Small intestine (tissue), 7 donors: Measurements from ENCODE around the gene CEP350. TPM values are rescaled to one million over a fixed set of nuclear protein-coding genes. Genes with fewer than 3 reads are reported as not detected.

Source experiments
- DNase-seq, 2 donors: peaks; one replicate each; pipeline versions ENCODE4 v3.0.0 to v3.0.0-alpha.2; 2013
- FAIRE-seq: peaks from 2 replicates; lab custom pipeline; 2012; peaks lifted over from hg19 to GRCh38; lab: Jason Lieb, UNC
- H3K27ac ChIP-seq, 3 donors: one replicate each; pipeline ENCODE4 v1.5.1; 2013; ENCODE audit warnings: low read length in 2 of 3, mild to moderate bottlenecking in 2 of 3, control low read depth in 1 of 3, inconsistent platforms in 1 of 3, low read depth in 1 of 3, moderate library complexity in 1 of 3
- H3K27me3 ChIP-seq, 3 donors: one replicate each; pipeline ENCODE4 v1.6.1; 2013; ENCODE audit warnings: low read length in 3 of 3, inconsistent platforms in 1 of 3; ENCODE audit not compliant: control insufficient read depth in 3 of 3, insufficient read depth in 3 of 3
- H3K36me3 ChIP-seq, 3 donors: one replicate each; pipeline ENCODE4 v1.6.1; 2013; ENCODE audit warnings: low read length in 3 of 3, inconsistent platforms in 1 of 3, low read depth in 1 of 3, mild to moderate bottlenecking in 1 of 3, moderate library complexity in 1 of 3; ENCODE audit not compliant: control insufficient read depth in 3 of 3, insufficient read depth in 2 of 3
- H3K4me1 ChIP-seq, 3 donors: one replicate each; pipeline ENCODE4 v1.6.1; 2013; ENCODE audit warnings: low read length in 2 of 3, inconsistent platforms in 1 of 3, low read depth in 1 of 3, mild to moderate bottlenecking in 1 of 3, moderate library complexity in 1 of 3; ENCODE audit not compliant: control insufficient read depth in 3 of 3, insufficient read depth in 2 of 3
- H3K4me3 ChIP-seq, 3 donors: one replicate each; pipeline ENCODE4 v1.5.1; 2013; ENCODE audit warnings: low read length in 3 of 3, control low read depth in 1 of 3, inconsistent platforms in 1 of 3, low read depth in 1 of 3, mild to moderate bottlenecking in 1 of 3, moderate library complexity in 1 of 3
- H3K9me3 ChIP-seq, 2 donors: one replicate each; pipeline ENCODE4 v1.6.1; 2013; ENCODE audit warnings: low read depth in 1 of 2, low read length in 1 of 2; ENCODE audit not compliant: control insufficient read depth in 2 of 2, insufficient read depth in 1 of 2
- WGBS, 3 donors: extraction: QIAGEN DNeasy Blood & Tissue Kit; methylation state at CpG; one replicate each; pipeline ENCODE4 v1.1.7; 2013; 5-methylcytosine and 5-hydroxymethylcytosine counted together
- polyA plus RNA-seq, 4 donors: library from polyadenylated mRNA; stranded (reverse) in 3 of 4; unstranded in 1 of 4; fragments of 200-250 nt in 3 of 4; fragments of 120-200 nt in 1 of 4; gene quantifications; one replicate each; pipeline versions ENCODE4 v1.2.1 to v1.2.3, GENCODE V29; 2013
- donor health status: healthy with polysubstance abuse.
- donor health status: control.
- donor health status: control.
- donor health status: Bipolar disorder and iron deficiency.
- donor health status: healthy.

The CEP350 gene
- polyA plus RNA-seq, 4 donors: 5.9 to 53.2 (median 9.2) TPM

- DNase-seq (no peak), FAIRE-seq (no peak)
- H3K4me1 ChIP-seq: no peaks in the 10 kb centered on the region
- peaks cover 10 to 26% (median 19%) of the 10 kb centered on the region in 3 donors for H3K36me3 ChIP-seq
- no peak overlapping the region for H3K27ac ChIP-seq
- H3K27me3 ChIP-seq: no peaks in the 10 kb centered on the region
- H3K4me3 ChIP-seq: no peak overlapping the region
- H3K9me3 ChIP-seq: no peaks in the 10 kb centered on the region
Measured at GRCh38 chr1:180043785-180044184, 89.2 kb downstream of the CEP350 start.

DNA sequence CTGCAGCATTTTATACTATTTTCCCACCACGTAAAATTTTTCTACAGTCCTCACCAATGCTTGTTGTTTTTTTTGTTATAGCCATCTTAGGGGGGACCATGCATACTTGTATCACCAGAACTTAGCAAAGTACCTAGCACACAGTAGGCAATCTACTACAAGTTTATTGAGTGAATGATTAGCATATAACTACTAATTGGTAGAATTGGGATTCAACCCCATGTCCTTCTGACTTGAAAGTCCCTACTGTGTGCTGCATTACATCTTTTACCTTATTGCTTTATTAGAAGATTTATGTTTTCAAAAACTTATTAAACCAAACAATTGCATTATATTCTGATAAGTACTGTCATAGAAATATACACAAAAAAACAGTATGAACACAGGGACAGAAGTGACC, 92.1 kb downstream of the CEP350 start:
- Histone ChIP-seq H3K4me1 (no peaks in the 10 kb centered on the region), H3K27me3 (no peaks in the 10 kb centered on the region), H3K36me3 (peaks cover 7 to 30% (median 18%) of the 10 kb centered on the region in 3 donors), H3K4me3 (no peak overlapping the region), H3K9me3 (no peaks in the 10 kb centered on the region), H3K27ac (no peak overlapping the region)
- no peak for DNase-seq
- 95 to 100% (median 97%) methylated on average over 1 of the region's 1 CpG for WGBS, 3 donors
- FAIRE-seq: no peak

DNA sequence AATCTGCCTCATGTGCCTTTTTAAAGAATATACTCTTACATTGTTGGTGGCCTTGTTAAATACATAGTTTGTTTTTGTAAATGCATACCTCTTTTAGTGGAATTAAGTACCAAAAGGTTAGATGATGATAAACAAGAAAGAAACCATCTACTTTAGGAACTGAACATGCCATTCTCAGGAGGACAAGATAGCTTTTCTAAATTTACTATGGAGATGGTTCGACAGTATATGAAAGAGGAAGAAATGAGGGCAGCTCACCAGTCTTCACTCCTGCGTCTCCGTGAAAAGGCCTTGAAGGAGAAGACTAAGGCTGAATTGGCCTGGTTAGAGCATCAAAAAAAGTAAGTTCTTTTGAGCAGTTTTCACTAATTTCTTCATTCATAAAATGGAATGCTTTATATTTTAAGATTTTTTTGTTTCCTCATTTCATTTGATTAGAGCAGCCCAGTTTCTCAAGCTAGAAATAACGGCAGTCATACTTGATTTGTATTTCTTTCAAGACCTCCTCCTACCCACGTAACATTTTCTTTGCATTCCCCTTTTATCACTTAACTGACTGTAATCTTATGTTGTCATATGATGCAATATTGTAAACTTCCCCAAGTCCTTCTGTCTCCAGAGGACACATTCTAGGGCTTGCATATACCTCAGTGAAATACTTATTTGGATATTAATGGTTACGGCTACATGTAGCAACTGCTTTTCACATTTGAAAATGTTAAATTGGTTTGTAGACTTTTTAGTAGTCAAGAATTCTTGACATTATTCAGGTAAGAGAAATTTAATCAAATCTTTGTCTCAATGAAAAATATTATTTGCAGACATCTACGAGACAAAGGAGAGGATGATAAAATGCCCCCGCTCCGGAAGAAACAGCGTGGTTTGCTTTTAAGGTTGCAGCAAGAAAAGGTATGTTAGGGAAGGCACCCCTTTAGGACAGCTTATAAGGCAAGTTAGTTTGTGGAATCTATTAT, 99.3 kb downstream of the CEP350 start:
- Histone ChIP-seq H3K4me3 (no peak overlapping the region), H3K27me3 (no peaks in the 10 kb centered on the region), H3K36me3 (peaks cover 7 to 23% (median 10%) of the 10 kb centered on the region in 3 donors), H3K4me1 (no peaks in the 10 kb centered on the region), H3K9me3 (no peaks in the 10 kb centered on the region), H3K27ac (no peak overlapping the region)
- DNase-seq: no peak
- FAIRE-seq: no peak
- 96 to 97% (median 96%) methylated on average over 10 of the region's 10 CpGs for WGBS, 3 donors

DNA sequence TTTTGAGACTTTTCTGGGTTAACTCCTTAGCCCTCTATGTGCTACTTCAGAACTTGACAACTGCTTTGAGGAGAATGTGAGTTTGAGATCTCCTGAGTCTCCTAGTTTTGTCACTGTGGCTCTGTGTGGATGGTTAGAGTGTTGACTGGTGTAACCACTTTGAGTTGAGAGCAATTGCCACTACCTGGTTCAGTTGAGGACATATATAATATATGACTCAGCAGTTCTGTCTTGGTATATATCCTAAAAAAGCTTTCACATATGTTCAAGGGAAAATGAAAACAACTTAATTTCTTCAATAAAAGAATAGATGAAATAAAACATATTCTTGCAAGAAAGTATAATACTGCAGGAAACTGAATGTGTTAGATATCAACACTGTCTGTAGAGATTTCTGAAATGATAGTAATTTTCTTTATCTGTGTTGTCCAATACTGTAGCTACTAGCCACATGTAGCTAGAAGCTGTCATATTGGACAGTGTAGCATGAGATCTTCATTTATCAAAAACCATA, 103.3 kb downstream of the CEP350 start:
- FAIRE-seq (no peak), DNase-seq (peak in 1 of 2 donors; percentile 3)
- Histone ChIP-seq H3K27ac (no peak overlapping the region), H3K4me3 (no peak overlapping the region), H3K27me3 (no peaks in the 10 kb centered on the region), H3K36me3 (peaks cover 7 to 24% (median 14%) of the 10 kb centered on the region in 3 donors), H3K9me3 (no peaks in the 10 kb centered on the region), H3K4me1 (no peaks in the 10 kb centered on the region)

GRCh38 chr1:180061019-180061418, 106.4 kb downstream of the CEP350 start:
- Histone ChIP-seq H3K4me3 (no peak overlapping the region), H3K36me3 (peaks cover 5 to 37% (median 18%) of the 10 kb centered on the region in 3 donors), H3K27me3 (no peaks in the 10 kb centered on the region), H3K27ac (no peak overlapping the region), H3K4me1 (no peaks in the 10 kb centered on the region), H3K9me3 (no peaks in the 10 kb centered on the region)
- 91 to 100% (median 100%) methylated on average over 1 of the region's 1 CpG for WGBS, 3 donors
- no peak for DNase-seq
- no peak for FAIRE-seq

GRCh38 chr1:180062452-180062971, 107.9 kb downstream of the CEP350 start:
- no peak for DNase-seq
- H3K4me1 ChIP-seq: no peaks in the 10 kb centered on the region
- H3K9me3 ChIP-seq: no peaks in the 10 kb centered on the region
- H3K4me3 ChIP-seq: no peak overlapping the region
- no peaks in the 10 kb centered on the region for H3K27me3 ChIP-seq
- peaks cover 3 to 32% (median 22%) of the 10 kb centered on the region in 3 donors for H3K36me3 ChIP-seq
- H3K27ac ChIP-seq: no peak overlapping the region
- WGBS, 3 donors: 93 to 97% (median 97%) methylated on average over 3 of the region's 3 CpGs
- FAIRE-seq: no peak

- no peaks in the 10 kb centered on the region for H3K4me1 ChIP-seq
- peaks cover 3 to 30% (median 25%) of the 10 kb centered on the region in 3 donors for H3K36me3 ChIP-seq
- FAIRE-seq (no peak), DNase-seq (no peak)
- no peak overlapping the region for H3K4me3 ChIP-seq
- no peaks in the 10 kb centered on the region for H3K9me3 ChIP-seq
- no peak overlapping the region for H3K27ac ChIP-seq
- H3K27me3 ChIP-seq: no peaks in the 10 kb centered on the region
- 92 to 96% (median 95%) methylated on average over 4 of the region's 4 CpGs for WGBS, 3 donors
Measured at GRCh38 chr1:180065408-180065807, 110.8 kb downstream of the CEP350 start.

DNA sequence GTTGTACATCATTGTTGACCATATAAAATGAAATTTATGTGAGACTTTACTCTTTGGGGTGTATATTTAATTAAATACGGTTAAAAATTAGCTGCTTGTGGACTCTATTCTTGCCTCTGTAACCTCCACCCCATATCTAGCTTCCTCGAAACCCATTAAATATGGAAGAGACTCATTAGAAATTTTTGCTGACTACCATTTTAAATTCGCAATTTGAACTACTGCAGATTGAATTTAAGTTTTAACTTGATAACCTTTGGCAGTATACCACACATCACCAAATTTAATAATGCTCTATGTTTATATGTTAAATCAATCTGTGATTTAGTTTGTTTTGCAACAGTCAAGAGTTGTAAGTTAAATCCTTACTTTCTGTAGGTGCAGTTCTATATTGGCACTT, 111.5 kb downstream of the CEP350 start:
- DNase-seq: no peak
- no peaks in the 10 kb centered on the region for H3K9me3 ChIP-seq
- peaks cover 3 to 30% (median 23%) of the 10 kb centered on the region in 3 donors for H3K36me3 ChIP-seq
- FAIRE-seq: no peak
- H3K27ac ChIP-seq: no peak overlapping the region
- no peaks in the 10 kb centered on the region for H3K27me3 ChIP-seq
- WGBS, 3 donors: 71 to 88% (median 82%) methylated on average over 3 of the region's 3 CpGs
- no peaks in the 10 kb centered on the region for H3K4me1 ChIP-seq
- no peak overlapping the region for H3K4me3 ChIP-seq
